ENCODE measurements around the gene CDC73. TPM values are rescaled to one million over a fixed set of nuclear protein-coding genes. Genes with fewer than 3 reads are reported as not detected.

Gene CDC73
- total and polyA plus RNA-seq, 10 of the 15 experiments (the other 5 are each of a cell fraction or from before 2014, with no cell fraction given): 10.6 to 43.4 (median 21.7) TPM

- DNase-seq (ENCODE audit: low read depth, low spot score): no peak
- H3K9ac ChIP-seq (ENCODE audit: control insufficient read depth, insufficient read depth, low read length): no peak overlapping the region
- no peaks in the 10 kb centered on the region for H3K27me3 ChIP-seq (replicated peaks in 1 of 2; ENCODE audit: control insufficient read depth in 2 of 2, insufficient read depth in 2 of 2, low read length in 1 of 2)
- TF ChIP-seq, protein P1, sequence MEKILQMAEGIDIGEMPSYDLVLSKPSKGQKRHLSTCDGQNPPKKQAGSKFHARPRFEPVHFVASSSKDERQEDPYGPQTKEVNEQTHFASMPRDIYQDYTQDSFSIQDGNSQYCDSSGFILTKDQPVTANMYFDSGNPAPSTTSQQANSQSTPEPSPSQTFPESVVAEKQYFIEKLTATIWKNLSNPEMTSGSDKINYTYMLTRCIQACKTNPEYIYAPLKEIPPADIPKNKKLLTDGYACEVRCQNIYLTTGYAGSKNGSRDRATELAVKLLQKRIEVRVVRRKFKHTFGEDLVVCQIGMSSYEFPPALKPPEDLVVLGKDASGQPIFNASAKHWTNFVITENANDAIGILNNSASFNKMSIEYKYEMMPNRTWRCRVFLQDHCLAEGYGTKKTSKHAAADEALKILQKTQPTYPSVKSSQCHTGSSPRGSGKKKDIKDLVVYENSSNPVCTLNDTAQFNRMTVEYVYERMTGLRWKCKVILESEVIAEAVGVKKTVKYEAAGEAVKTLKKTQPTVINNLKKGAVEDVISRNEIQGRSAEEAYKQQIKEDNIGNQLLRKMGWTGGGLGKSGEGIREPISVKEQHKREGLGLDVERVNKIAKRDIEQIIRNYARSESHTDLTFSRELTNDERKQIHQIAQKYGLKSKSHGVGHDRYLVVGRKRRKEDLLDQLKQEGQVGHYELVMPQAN (conservative IDR thresholded peaks at IDR 0.05): no peak
- TF ChIP-seq ESRRA (IDR thresholded peaks at IDR 0.05; ENCODE audit: low read length) (no peak), YBX1 (IDR thresholded peaks at IDR 0.05) (no peak), POLR2AphosphoS2 (IDR thresholded peaks at IDR 0.05; ENCODE audit: low read depth, low read length) (no peak), RAD51 (IDR thresholded peaks at IDR 0.05) (no peak), ZNF24 (IDR thresholded peaks at IDR 0.05) (no peak), JUNB (IDR thresholded peaks at IDR 0.05) (no peak), EED (IDR thresholded peaks at IDR 0.05; ENCODE audit: low read depth) (no peak), CHD4 (IDR thresholded peaks at IDR 0.05) (no peak), HDAC6 (IDR thresholded peaks at IDR 0.05; ENCODE audit: unreplicated experiment) (no peak), MYC (IDR thresholded peaks at IDR 0.05; ENCODE audit: insufficient read depth, insufficient read length, insufficient replicate concordance, low read length, severe bottlenecking) (no peak), ASH2L (IDR thresholded peaks at IDR 0.05; ENCODE audit: borderline replicate concordance, low read depth) (no peak), FOS (IDR thresholded peaks at IDR 0.05; ENCODE audit: borderline replicate concordance, extremely low read depth, insufficient read length) (no peak)
- TF ChIP-seq, protein P2, sequence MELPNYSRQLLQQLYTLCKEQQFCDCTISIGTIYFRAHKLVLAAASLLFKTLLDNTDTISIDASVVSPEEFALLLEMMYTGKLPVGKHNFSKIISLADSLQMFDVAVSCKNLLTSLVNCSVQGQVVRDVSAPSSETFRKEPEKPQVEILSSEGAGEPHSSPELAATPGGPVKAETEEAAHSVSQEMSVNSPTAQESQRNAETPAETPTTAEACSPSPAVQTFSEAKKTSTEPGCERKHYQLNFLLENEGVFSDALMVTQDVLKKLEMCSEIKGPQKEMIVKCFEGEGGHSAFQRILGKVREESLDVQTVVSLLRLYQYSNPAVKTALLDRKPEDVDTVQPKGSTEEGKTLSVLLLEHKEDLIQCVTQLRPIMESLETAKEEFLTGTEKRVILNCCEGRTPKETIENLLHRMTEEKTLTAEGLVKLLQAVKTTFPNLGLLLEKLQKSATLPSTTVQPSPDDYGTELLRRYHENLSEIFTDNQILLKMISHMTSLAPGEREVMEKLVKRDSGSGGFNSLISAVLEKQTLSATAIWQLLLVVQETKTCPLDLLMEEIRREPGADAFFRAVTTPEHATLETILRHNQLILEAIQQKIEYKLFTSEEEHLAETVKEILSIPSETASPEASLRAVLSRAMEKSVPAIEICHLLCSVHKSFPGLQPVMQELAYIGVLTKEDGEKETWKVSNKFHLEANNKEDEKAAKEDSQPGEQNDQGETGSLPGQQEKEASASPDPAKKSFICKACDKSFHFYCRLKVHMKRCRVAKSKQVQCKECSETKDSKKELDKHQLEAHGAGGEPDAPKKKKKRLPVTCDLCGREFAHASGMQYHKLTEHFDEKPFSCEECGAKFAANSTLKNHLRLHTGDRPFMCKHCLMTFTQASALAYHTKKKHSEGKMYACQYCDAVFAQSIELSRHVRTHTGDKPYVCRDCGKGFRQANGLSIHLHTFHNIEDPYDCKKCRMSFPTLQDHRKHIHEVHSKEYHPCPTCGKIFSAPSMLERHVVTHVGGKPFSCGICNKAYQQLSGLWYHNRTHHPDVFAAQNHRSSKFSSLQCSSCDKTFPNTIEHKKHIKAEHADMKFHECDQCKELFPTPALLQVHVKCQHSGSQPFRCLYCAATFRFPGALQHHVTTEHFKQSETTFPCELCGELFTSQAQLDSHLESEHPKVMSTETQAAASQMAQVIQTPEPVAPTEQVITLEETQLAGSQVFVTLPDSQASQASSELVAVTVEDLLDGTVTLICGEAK (IDR thresholded peaks at IDR 0.05; ENCODE audit: borderline replicate concordance): no peak
- ChIA-PET RAD21 (ENCODE audit: unreplicated experiment) (no interaction called here), CTCF (no interaction called here), SMC1A (ENCODE audit: uncharacterized antibody, unreplicated experiment) (no interaction called here), POLR2A (no interaction called here)
- 96% methylated on average over 1 of the region's 1 CpG for WGBS (ENCODE audit: insufficient coverage, insufficient replicate concordance, low lambda C conversion rate, missing lambda C conversion rate)
- no peak overlapping the region for H3K4me3 ChIP-seq
- H3K4me2 ChIP-seq (ENCODE audit: control insufficient read depth, insufficient read depth): no peak overlapping the region
- no peak for ATAC-seq
- H3K79me2 ChIP-seq (ENCODE audit: control insufficient read depth, insufficient read depth, low read length): no peaks in the 10 kb centered on the region
- no peaks in the 10 kb centered on the region for H3K4me1 ChIP-seq (ENCODE audit: control insufficient read depth, insufficient read depth, low read length)
- no TSS peak for BruUV-seq (replicated peaks)
- intact Hi-C loops (cut with micrococcal nuclease; ENCODE audit: unreplicated experiment) (no loop called here), in situ Hi-C loops (cut with MboI) (no loop called here)
- H3K27ac ChIP-seq (ENCODE audit: control insufficient read depth, insufficient read depth): no peak overlapping the region
- H4K20me1 ChIP-seq (ENCODE audit: control insufficient read depth, insufficient read depth): no peaks in the 10 kb centered on the region
- no peak overlapping the region for H2AFZ ChIP-seq (ENCODE audit: control insufficient read depth, low read depth, low read length)
- H3K36me3 ChIP-seq (ENCODE audit: control insufficient read depth in 2 of 2, insufficient read depth in 2 of 2, low read length in 1 of 2): peaks cover 0 to 3% of the 10 kb centered on the region in 2 experiments; a peak in 2 of 4 replicates
- FAIRE-seq: no peak
- H3K9me3 ChIP-seq (replicated peaks; ENCODE audit: control insufficient read depth, insufficient read depth, low read length): no peaks in the 10 kb centered on the region
Observed at GRCh38 chr1:193240609-193241008, 118.8 kb downstream of the CDC73 start.
